Fibroblast of mammary gland (primary cell): ENCODE data around the gene HACD1.

ENCODE experiments used
- DNase-seq: peaks from one replicate; pipeline ENCODE4 v3.0.0-alpha.2; 2010; ENCODE audit warnings: low read depth
- H3K4me3 ChIP-seq: 2 replicates; pipeline ENCODE4 v1.5.1; 2011; ENCODE audit warnings: low read depth, mild to moderate bottlenecking, low read length, moderate library complexity; ENCODE audit not compliant: control insufficient read depth
- CTCF ChIP-seq: conservative IDR thresholded peaks from 2 replicates; pipeline ENCODE4 v1.5.1; 2011; ENCODE audit warnings: low read depth, low read length, inconsistent platforms; ENCODE audit not compliant: control insufficient read depth, insufficient read depth

The HACD1 gene

GRCh38 chr10:17659365-17659764, 42.2 kb upstream of the HACD1 start:
- no peak for DNase-seq
- no peak for TF ChIP-seq CTCF
- H3K4me3 ChIP-seq: no peak overlapping the region

GRCh38 chr10:17657103-17657500, 39.9 kb upstream of the HACD1 start:
- no peak overlapping the region for H3K4me3 ChIP-seq
- TF ChIP-seq CTCF: no peak
- no peak for DNase-seq

- no peak for TF ChIP-seq CTCF
- H3K4me3 ChIP-seq: no peak overlapping the region
- DNase-seq: no peak
Measured at GRCh38 chr10:17655567-17656146, 38.5 kb upstream of the HACD1 start.

- no peak for TF ChIP-seq CTCF
- no peak overlapping the region for H3K4me3 ChIP-seq
- DNase-seq: no peak
Measured at GRCh38 chr10:17655009-17655408, 37.8 kb upstream of the HACD1 start.

GRCh38 chr10:17652585-17652984, 35.4 kb upstream of the HACD1 start:
- TF ChIP-seq CTCF: no peak
- H3K4me3 ChIP-seq: no peak overlapping the region
- DNase-seq: peak; percentile 34

- TF ChIP-seq CTCF: no peak
- no peak overlapping the region for H3K4me3 ChIP-seq
- no peak for DNase-seq
Measured at GRCh38 chr10:17651896-17652295, 34.7 kb upstream of the HACD1 start.

GRCh38 chr10:17650416-17650815, 33.2 kb upstream of the HACD1 start:
- H3K4me3 ChIP-seq: no peak overlapping the region
- TF ChIP-seq CTCF: no peak
- no peak for DNase-seq
